ENCODE measurements around the gene CPT2.

The CPT2 gene

GRCh38 chr1:53196485-53197290, at the start of gene CPT2:
TSS of gene CPT2 (plus strand) at chr1:53196824. CDS start at chr1:53196944, 120 bp downstream.
- DNase-seq (ENCODE audit: low read depth in 2 of 2) = peak; percentile 79 to 89

GRCh38 chr1:53147174-53147573, 49.5 kb upstream of the CPT2 start:
- no peak for DNase-seq (ENCODE audit: low read depth in 2 of 2)

GRCh38 chr1:53148123-53148522, 48.5 kb upstream of the CPT2 start:
- no peak for DNase-seq (ENCODE audit: low read depth in 2 of 2)

- no peak for DNase-seq (ENCODE audit: low read depth in 2 of 2)
Measured at GRCh38 chr1:53153752-53154151, 42.9 kb upstream of the CPT2 start.

GRCh38 chr1:53154859-53155438, 41.7 kb upstream of the CPT2 start:
- DNase-seq (ENCODE audit: low read depth in 2 of 2) = no peak

GRCh38 chr1:53155534-53155933, 41.1 kb upstream of the CPT2 start:
- no peak for DNase-seq (ENCODE audit: low read depth in 2 of 2)

GRCh38 chr1:53155945-53156344, 40.7 kb upstream of the CPT2 start:
- no peak for DNase-seq (ENCODE audit: low read depth in 2 of 2)

GRCh38 chr1:53156783-53157182, 39.8 kb upstream of the CPT2 start:
- no peak for DNase-seq (ENCODE audit: low read depth in 2 of 2)

GRCh38 chr1:53158900-53159299, 37.7 kb upstream of the CPT2 start:
- no peak for DNase-seq (ENCODE audit: low read depth in 2 of 2)

GRCh38 chr1:53160924-53161378, 35.7 kb upstream of the CPT2 start:
- no peak for DNase-seq (ENCODE audit: low read depth in 2 of 2)

GRCh38 chr1:53162621-53163020, 34.0 kb upstream of the CPT2 start:
- DNase-seq (ENCODE audit: low read depth in 2 of 2) = no peak

GRCh38 chr1:53163291-53163768, 33.3 kb upstream of the CPT2 start:
- no peak for DNase-seq (ENCODE audit: low read depth in 2 of 2)

- no peak for DNase-seq (ENCODE audit: low read depth in 2 of 2)
Measured at GRCh38 chr1:53165408-53165961, 31.1 kb upstream of the CPT2 start.

- DNase-seq (ENCODE audit: low read depth in 2 of 2) = no peak
Measured at GRCh38 chr1:53166366-53166765, 30.3 kb upstream of the CPT2 start.

GRCh38 chr1:53166912-53167311, 29.7 kb upstream of the CPT2 start:
- no peak for DNase-seq (ENCODE audit: low read depth in 2 of 2)

GRCh38 chr1:53172426-53173128, 24.0 kb upstream of the CPT2 start:
- no peak for DNase-seq (ENCODE audit: low read depth in 2 of 2)

GRCh38 chr1:53174971-53175913, 21.4 kb upstream of the CPT2 start:
- DNase-seq (ENCODE audit: low read depth in 2 of 2) = no peak

- no peak for DNase-seq (ENCODE audit: low read depth in 2 of 2)
Measured at GRCh38 chr1:53176452-53177208, 20.0 kb upstream of the CPT2 start.

GRCh38 chr1:53180226-53180625, 16.4 kb upstream of the CPT2 start:
- DNase-seq (ENCODE audit: low read depth in 2 of 2) = no peak

GRCh38 chr1:53180951-53181350, 15.7 kb upstream of the CPT2 start:
- DNase-seq (ENCODE audit: low read depth in 2 of 2) = no peak

Measured in stimulated activated CD4-positive, alpha-beta T cell treated with anti-CD3 and anti-CD28 coated beads, Interleukin-12 subunit alpha, Interleukin-12 subunit beta, amount 100 ng/mL, for 24 hours (primary cell).